ENCODE data around the gene SCGB3A1.

The SCGB3A1 gene

DNA sequence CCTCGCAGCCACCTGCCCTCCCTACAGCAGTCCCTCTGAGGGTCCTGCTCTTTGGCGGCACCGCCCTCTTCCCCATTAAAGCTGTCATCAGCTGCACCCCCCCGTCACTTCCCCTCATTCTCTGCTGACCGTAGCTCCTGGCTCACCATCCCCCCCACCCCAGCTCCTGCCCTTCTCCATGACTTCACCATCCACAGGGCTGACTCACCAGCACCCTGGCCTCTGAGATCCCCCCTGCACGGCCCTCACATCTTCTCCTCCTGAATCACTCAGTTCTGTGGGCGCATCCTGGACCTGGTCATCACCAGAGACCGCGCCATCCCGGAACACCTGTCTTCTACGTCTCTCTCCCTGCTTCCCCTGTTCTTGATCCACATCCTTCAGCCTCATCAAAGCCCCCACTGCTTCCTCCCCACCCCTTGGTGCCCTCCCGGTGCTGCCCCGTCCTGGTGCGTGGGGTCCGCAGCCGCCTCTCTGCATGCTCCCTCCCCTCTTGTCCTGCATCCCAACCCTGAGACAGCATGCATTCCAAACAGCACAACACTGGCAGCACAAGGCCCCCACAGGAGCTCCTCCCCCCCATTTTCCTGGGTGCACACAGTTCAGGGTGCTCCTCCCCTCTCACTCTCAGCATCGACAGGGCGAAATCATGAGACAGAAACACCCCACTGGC, 45.2 kb upstream of the SCGB3A1 start:
- H3K27me3 ChIP-seq, result no peaks in the 10 kb centered on the region

DNA sequence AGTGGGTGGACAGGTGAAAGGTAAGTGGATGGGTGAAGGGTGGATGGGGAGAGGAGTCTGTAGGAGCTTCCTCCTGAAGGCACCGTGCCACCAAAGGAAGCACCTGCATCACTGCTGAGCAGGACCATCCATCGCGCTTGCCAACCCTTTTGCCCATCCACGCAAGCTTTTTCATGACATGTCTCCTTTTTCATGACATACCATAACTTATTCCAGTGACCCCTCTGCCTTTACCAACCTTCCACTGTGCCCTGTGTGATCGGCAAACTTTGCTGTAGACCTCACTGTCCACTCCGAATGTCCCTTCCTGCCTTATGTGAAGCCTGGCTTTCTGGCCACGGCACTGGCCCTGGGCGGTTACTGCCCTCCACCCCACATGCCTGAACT, 44.7 kb upstream of the SCGB3A1 start:
- Histone ChIP-seq H3K27me3 (no peaks in the 10 kb centered on the region), H3K36me3 (no peaks in the 10 kb centered on the region), H3K4me1 (ENCODE audit: control insufficient read depth in 1 of 2, insufficient read depth in 1 of 2, low read depth in 1 of 2, low read length in 1 of 2) (no peaks in the 10 kb centered on the region), H3K9me3 (no peaks in the 10 kb centered on the region), H3K4me3 (ENCODE audit: low read depth in 1 of 2, low read length in 1 of 2) (no peak overlapping the region), H3K27ac (no peak overlapping the region)
- TF ChIP-seq, protein P1, sequence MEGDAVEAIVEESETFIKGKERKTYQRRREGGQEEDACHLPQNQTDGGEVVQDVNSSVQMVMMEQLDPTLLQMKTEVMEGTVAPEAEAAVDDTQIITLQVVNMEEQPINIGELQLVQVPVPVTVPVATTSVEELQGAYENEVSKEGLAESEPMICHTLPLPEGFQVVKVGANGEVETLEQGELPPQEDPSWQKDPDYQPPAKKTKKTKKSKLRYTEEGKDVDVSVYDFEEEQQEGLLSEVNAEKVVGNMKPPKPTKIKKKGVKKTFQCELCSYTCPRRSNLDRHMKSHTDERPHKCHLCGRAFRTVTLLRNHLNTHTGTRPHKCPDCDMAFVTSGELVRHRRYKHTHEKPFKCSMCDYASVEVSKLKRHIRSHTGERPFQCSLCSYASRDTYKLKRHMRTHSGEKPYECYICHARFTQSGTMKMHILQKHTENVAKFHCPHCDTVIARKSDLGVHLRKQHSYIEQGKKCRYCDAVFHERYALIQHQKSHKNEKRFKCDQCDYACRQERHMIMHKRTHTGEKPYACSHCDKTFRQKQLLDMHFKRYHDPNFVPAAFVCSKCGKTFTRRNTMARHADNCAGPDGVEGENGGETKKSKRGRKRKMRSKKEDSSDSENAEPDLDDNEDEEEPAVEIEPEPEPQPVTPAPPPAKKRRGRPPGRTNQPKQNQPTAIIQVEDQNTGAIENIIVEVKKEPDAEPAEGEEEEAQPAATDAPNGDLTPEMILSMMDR (IDR thresholded peaks at IDR 0.05), result no peak

More for the DNA sequence above, 45.2 kb upstream of the SCGB3A1 start:
- no peaks in the 10 kb centered on the region for H3K4me1 ChIP-seq (ENCODE audit: control insufficient read depth in 1 of 2, insufficient read depth in 1 of 2, low read depth in 1 of 2, low read length in 1 of 2)
- no peak overlapping the region for H3K4me3 ChIP-seq (ENCODE audit: low read depth in 1 of 2, low read length in 1 of 2)
- H3K9me3 ChIP-seq, result no peaks in the 10 kb centered on the region
- no peaks in the 10 kb centered on the region for H3K36me3 ChIP-seq
- no peak overlapping the region for H3K27ac ChIP-seq
- TF ChIP-seq, protein P1 (IDR thresholded peaks at IDR 0.05), result no peak

DNA sequence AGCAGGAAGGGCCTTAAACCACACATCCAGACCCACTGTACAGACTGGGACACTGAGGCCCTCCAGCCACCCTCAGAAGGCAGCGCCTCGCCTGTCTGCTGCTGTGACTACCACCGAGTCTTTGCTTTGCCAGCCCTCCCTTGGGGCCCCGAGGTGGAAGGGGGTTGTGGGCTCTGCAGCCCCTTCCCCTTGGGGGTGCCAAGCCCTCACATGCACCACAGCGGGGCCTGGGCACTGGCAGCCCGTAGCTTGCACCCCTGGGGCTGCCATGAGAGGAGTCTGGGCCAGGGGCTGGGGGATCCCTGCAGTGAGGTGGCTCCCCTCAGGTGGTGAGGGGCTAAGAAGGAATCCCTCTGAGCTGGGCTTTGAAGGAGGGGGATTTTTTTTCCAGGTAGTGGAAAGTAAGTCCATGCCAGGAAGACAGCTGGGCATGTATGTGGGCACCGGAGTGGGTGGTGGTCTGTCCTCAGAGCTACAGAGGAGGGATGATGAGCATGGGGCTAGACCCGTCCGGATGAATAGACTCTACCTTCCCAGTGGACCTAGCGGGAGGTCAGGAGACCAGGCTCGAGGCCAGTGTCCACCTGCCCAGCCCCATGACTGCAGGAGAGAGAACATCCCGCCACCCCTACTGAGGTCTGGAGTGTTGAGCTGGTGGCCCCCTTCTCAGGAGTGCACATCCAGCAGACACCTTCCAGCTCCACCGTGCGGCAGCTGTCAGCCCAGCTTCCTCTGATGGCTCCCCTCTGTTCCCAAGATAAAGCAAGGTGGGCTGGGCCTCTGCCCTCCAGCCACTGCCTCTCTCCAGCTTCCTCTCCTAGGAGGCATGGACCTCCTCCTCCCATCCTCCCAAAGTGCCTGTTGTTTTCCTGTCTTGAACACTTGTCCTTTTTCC, 42.2 kb upstream of the SCGB3A1 start:
- H3K4me1 ChIP-seq (ENCODE audit: control insufficient read depth in 1 of 2, insufficient read depth in 1 of 2, low read depth in 1 of 2, low read length in 1 of 2), result no peaks in the 10 kb centered on the region
- no peaks in the 10 kb centered on the region for H3K27me3 ChIP-seq
- H3K4me3 ChIP-seq (ENCODE audit: low read depth in 1 of 2, low read length in 1 of 2), result no peak overlapping the region
- no peaks in the 10 kb centered on the region for H3K36me3 ChIP-seq
- H3K9me3 ChIP-seq, result no peaks in the 10 kb centered on the region
- H3K27ac ChIP-seq, result no peak overlapping the region
- TF ChIP-seq, protein P1 (IDR thresholded peaks at IDR 0.05), result no peak

DNA sequence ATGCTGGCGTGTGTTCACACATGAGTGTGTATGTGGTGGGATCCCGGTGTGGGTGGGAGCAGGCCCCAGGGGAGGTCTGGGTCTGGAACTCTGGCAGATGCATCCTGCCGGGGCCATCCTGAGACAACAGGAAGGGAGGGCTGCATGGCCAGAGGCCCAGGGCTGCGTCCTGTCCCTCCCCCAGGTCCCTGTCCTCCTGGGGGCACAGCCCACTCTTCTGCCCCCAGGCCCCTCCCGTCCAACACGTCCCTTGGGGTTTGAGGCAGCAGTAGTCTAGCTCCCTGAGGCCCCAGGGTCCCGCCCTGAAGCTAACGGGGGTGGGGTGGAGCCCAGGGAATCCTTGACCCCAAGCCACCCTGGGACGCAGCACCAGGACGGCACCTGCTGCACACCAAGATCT, 41.5 kb upstream of the SCGB3A1 start:
- TF ChIP-seq, protein P1 (IDR thresholded peaks at IDR 0.05), result no peak
- Histone ChIP-seq H3K4me1 (ENCODE audit: control insufficient read depth in 1 of 2, insufficient read depth in 1 of 2, low read depth in 1 of 2, low read length in 1 of 2) (no peaks in the 10 kb centered on the region), H3K36me3 (no peaks in the 10 kb centered on the region), H3K4me3 (ENCODE audit: low read depth in 1 of 2, low read length in 1 of 2) (no peak overlapping the region), H3K27me3 (no peaks in the 10 kb centered on the region), H3K27ac (no peak overlapping the region), H3K9me3 (no peaks in the 10 kb centered on the region)

DNA sequence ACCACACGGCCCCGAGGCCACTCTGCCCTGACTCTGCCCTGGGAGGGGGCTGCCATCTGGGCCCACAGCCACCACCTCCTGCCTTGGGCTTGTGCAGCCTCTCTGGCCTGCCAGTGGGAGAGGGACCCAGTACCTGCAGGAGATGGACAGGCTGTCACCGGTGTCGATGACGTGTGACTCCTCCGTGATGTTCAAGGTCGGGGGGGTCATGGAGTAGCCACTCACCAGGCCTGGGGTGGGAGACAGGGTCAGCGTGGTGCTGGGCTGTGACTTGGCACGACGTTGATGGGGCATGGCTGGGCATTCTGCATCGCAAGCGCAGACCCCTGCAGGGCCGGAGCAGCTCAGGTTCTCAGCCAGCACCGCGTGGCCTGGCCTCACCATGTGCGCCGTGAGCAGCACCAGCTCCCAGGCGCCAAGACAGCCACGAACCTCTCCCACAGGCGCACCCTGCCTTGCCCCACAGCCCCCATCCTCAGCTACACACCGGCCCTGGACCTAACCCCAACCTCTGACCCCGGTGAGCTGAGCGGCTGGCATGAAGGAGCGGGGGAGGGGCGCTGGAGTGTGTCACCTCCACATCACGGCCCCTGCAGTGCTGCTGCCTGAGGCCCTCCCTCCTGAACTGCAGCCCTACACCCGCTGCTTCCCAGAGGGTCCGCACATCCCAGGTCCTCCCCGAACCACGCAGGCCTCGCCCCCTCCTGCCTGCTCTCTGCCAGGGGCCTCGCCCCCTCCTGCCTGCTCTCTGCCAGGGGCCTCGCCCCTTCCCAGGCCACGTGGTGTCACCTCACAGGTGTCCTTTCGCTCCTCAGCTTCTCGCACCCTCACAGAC, 40.5 kb upstream of the SCGB3A1 start:
- no peak overlapping the region for H3K27ac ChIP-seq
- no peaks in the 10 kb centered on the region for H3K9me3 ChIP-seq

More for the DNA sequence above, 40.5 kb upstream of the SCGB3A1 start:
- Histone ChIP-seq H3K4me3 (ENCODE audit: low read depth in 1 of 2, low read length in 1 of 2) (no peak overlapping the region), H3K36me3 (no peaks in the 10 kb centered on the region), H3K27me3 (no peaks in the 10 kb centered on the region), H3K4me1 (ENCODE audit: control insufficient read depth in 1 of 2, insufficient read depth in 1 of 2, low read depth in 1 of 2, low read length in 1 of 2) (no peaks in the 10 kb centered on the region)
- TF ChIP-seq, protein P1 (IDR thresholded peaks at IDR 0.05), result no peak
